Amniotic epithelial cell (primary cell): Measurements from ENCODE around the gene CRYAA.
"Not testable (repeated sequence)": the region's sequence is repeated elsewhere in the genome, so short reads cannot be mapped to it uniquely, and the experiment has no call there.

Experiments used
- DNase-seq: peaks from one replicate; pipeline ENCODE4 v3.0.0-alpha.2; 2010; ENCODE audit warnings: low read depth

Gene CRYAA

GRCh38 chr21:43177043-43177906 is 8.5 kb downstream of the CRYAA start:
- DNase-seq, result not testable (repeated sequence)

- DNase-seq, result not testable (repeated sequence)
Observed at GRCh38 chr21:43178175-43178826, 9.5 kb downstream of the CRYAA start.

GRCh38 chr21:43181033-43181432 is 12.2 kb downstream of the CRYAA start:
- DNase-seq, result not testable (repeated sequence)

GRCh38 chr21:43187268-43187667 is 18.5 kb downstream of the CRYAA start:
- not testable (repeated sequence) for DNase-seq

DNA sequence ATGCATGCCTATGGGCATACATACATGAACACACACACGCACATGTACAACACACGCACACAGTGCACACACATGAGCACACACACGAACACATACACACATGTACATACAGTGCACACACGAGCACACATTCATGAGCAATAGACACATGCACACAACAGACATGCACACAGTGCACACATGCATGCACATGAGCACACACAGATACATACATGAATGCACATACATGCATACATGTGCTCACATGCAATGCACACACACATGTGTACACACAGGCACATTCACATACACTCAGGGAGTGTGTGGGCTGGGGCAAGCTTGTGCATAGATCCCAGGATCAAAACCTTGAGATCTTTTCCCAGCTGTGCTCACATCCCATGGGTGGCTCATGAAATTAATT is 18.9 kb downstream of the CRYAA start:
- DNase-seq, result no peak

DNA sequence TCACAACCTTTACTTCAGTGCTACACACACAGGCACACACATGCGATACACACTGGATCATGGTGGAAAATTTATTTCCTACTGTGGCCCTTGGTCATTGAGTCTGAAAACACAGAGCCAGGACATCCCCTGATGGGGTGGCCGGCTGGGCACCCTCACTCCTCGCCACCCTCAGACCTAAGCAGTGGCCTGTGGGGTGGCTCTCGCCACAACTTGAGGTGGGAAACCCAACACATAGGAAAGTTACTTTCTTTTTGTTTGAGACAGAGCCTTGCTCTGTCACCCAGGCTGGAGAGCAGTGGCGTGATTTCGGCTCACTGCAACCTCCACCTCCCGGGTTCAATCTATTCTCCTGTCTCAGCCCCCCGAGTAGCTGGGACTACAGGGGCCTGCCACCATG is 19.4 kb downstream of the CRYAA start:
- no peak for DNase-seq

GRCh38 chr21:43188592-43189210 is 19.9 kb downstream of the CRYAA start:
- DNase-seq, result no peak

DNA sequence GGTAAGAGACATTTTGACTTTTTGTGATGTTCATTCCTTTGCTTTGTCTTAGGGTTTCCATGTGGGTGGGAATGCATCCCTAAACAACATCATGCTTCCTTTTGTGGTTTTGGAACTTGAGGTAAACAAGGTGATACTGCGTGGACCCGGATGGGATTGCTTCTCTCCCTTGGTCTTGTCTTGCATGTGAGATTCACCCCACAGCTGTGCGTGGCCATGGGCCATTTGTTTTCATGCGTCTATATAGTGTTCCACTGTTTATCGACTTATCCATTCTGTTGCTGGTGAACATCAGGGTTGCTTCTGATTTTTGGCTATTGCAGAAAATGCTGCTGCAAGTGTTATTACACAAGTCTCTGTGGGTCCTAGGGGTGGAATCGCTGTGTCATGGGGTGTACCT is 21.1 kb downstream of the CRYAA start:
- no peak for DNase-seq

- DNase-seq, result no peak
Observed at GRCh38 chr21:43190544-43190943, 21.7 kb downstream of the CRYAA start.

DNA sequence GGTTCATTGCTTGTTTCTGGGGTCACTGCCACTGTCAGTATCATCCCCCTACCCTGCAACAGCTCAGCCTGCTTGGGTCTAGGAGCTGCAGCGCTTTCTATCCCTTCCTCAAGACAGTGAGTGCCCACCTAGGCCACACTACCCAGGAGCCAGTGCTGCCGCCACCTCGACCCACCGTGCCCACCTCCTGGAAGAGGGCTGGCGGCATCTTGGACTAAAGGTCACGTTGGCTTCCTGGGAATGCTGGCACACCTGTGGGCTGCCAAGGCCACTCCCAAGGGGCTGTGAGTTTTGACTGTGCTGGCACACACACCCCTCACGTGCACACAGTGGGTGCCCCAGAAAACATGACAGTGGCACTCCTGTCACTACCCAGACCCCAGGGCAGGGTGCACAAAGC is 22.1 kb downstream of the CRYAA start:
- DNase-seq, result no peak

DNA sequence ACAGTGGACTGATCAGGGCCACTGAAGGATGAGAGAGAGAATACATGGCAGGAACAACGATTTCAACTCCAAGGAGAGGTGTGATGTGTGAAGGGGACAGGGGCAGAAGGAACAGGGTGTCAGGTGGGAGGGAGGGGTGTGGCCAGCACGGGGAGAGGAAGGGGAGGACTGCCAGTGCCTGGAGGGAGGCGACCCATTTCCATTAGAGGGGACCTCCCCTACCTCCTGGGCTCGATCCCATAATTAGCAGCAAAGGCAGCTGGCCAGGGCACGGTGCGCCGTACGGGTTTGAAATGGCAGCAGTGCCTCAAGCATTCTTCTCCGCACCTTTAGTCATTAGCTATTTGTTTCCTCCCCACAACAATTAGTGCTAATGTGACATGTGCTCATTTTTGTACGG is 22.7 kb downstream of the CRYAA start:
- no peak for DNase-seq

GRCh38 chr21:43191971-43192370 is 23.2 kb downstream of the CRYAA start:
- no peak for DNase-seq

DNA sequence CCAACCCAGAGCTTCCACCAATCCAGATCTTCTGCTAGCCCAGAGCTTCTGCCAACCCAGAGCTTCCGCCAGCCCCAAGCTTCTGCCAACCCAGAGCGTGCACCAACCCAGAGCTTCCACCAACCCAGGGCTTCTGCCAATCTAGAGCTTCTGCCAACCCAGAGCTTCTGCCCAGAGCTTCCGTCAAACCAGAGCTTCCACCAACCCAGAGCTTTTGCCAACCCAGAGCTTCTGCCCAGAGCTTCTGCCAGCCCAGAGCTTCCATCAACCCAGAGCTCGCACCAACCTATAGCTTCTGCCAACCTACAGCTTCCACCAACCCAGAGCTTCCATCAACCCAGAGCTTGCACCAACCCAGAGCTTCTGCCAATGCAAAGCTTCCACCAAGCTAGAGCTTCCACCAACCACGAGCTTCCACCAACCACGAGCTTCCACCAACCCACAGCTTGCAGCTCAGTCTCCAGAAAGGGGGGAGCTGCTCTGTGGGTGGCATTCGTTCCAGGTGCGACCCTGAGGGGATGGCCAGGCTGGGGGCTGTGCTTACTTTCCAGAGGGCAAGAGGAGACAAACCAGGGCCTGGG is 23.8 kb downstream of the CRYAA start:
- DNase-seq, result no peak

DNA sequence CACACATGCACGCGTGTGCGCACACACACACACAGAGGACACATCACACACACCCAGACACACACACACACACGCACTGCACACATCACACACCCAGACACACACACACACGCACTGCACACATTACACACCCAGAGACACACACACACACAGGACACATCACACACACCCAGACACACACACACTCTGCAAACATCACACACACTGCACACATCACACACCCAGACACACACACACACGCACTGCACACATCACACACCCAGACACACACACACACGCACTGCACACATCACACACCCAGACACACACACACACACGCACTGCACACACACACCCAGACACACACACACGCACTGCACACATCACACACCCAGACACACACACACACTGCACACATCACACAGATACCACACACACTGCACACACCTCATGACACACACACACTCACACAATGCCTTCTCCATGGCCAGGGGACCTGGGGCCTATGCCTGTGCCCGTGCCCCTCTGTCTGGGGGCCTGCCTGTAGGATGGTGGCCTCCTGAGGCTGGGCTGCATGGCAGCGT is 24.4 kb downstream of the CRYAA start:
- no peak for DNase-seq

GRCh38 chr21:43193651-43194302 is 25.0 kb downstream of the CRYAA start:
- peak; percentile 97 for DNase-seq

DNA sequence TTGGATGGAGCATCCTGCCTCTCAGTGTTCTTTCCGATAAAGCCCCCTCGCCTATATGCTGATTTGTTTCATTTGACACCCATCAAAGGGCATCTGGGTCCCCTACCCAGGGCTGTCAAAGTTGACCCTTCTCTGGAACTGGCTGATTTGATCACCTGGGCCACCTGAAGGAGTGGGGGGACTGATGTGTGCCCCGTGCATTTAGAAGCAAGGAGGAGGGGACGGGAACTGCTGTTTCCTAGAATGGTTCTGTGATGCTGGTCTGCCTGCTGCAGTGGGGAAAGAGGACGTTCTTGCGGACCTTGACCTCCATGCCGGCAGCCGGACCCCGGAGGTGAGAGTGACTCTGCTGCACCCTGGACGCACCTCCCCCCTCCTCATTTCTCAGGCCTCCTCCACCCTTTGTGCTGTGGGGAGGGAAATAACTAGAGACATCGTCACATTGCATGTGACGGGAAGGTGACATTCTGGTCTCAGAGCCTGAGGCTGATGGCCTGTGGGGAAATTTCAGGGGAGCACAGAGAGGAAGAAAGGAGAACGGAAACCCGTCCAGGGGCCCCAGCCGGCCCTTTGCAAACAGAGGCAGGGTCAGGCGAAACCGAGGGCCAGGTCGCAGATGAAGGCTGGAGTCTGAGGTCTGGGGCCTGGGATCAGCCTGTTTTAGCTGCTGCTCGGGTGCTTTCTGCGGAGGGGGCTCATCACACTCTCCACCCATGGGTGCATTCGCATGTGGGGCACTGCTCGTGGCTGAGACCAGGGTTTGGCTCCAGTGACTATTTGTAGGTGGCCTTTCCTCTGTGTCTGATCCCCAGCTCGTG is 25.7 kb downstream of the CRYAA start:
- DNase-seq, result no peak

GRCh38 chr21:43195121-43196021 is 26.6 kb downstream of the CRYAA start:
- peak; percentile 85 for DNase-seq

DNA sequence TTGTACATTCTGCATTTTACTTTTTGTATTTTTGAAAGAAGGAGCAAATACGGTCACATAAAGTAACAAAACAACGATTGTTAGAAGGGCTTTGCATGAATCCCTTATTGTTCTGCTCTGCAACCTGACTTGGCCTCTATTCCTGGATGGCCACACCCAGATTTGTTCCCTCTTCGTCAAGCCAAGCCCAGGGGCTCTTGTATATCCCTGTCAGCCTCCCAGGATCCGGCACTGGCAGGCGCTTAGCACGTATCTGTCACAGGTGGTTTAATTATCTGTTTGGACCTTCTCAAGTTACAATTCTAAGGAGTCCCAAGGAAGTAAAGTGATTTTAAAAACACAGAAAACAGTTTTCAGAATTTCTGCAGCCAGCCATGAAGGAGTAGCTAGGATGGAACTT is 28.0 kb downstream of the CRYAA start:
- DNase-seq, result peak; percentile 43

DNA sequence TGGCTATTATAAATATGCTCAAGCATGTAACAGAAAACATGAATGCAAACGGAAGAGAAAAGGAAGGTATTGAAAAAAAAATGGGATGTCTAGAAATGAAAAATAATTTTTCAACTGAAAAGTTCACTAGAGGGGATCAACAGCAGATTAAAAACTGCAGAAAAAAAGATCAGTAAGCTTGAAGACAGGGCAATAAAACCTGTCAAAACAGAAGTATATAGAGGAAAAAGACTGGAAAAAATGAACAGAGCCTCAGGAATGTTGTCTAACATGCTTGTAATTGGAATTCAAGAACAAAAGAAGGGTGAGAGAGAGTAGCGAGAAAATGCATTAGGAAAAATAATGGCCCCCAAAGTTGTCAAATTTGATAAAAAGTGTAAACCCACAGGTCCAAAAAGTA is 29.6 kb downstream of the CRYAA start:
- DNase-seq, result no peak

GRCh38 chr21:43201491-43201890 is 32.7 kb downstream of the CRYAA start:
- no peak for DNase-seq
